ENCODE measurements around the gene CXXC5. TPM values are rescaled to one million over a fixed set of nuclear protein-coding genes. Genes with fewer than 3 reads are reported as not detected.

CXXC5 gene
- total and polyA plus RNA-seq, 2 of the 4 experiments (the other 2 are of a cell fraction) = 24.9 to 35.7 TPM

DNA sequence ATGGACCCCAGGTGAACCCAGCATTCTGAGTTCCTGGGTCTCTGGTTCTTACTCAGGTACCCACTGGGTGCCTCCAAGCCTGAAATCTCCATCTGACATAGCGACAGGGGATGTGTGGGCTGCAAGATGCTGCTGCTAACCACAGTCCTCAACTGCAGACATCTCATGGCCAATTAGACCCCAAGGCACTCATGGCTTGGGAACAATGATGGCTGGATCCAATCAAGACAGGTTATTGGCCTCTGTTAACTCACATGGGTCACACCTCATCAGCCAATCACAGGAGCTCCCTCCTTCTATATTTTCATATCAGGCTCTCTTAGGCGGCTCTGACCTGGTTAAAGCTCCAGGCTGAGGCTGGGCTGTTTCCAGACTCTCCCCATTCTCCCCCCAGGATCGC is 57.0 kb downstream of the CXXC5 start:
- Histone ChIP-seq H2BK15ac (ENCODE audit: low read depth, low read length) (no peak overlapping the region), H4K5ac (ENCODE audit: low read depth, low read length) (no peak overlapping the region), H3K27ac (ENCODE audit: insufficient read depth, low read length) (no peak overlapping the region), H3K23ac (ENCODE audit: low read depth, low read length) (no peak overlapping the region), H3K18ac (ENCODE audit: low read depth, low read length) (no peak overlapping the region), H3K14ac (replicated peaks; ENCODE audit: low read depth, low read length) (no peak overlapping the region), H2BK120ac (ENCODE audit: low read depth, low read length) (no peak overlapping the region), H2BK5ac (ENCODE audit: low read depth, low read length, poor library complexity, severe bottlenecking) (no peak overlapping the region), H2AK5ac (ENCODE audit: low read depth, low read length) (no peak overlapping the region), H3K4ac (ENCODE audit: low read depth, low read length) (no peak overlapping the region), H3K27me3 (ENCODE audit: control insufficient read depth, insufficient read depth, low read length) (no peaks in the 10 kb centered on the region; the same call in 1 of the 2 replicates), H3K79me1 (ENCODE audit: low read depth in 1 of 2, low read length in 2 of 2) (no peaks in the 10 kb centered on the region), H3K9me3 (ENCODE audit: control insufficient read depth, insufficient read depth, low read length) (peaks cover under 1% of the 10 kb centered on the region; the same call in 1 of the 2 replicates), H4K8ac (ENCODE audit: low read depth in 2 of 2, low read length in 2 of 2) (no peak overlapping the region), H3K9me1 (ENCODE audit: insufficient read depth, low read length) (no peaks in the 10 kb centered on the region), H2AFZ (replicated peaks; ENCODE audit: low read length, poor library complexity) (no peak overlapping the region), H3K4me3 (ENCODE audit: insufficient read depth, low read depth, low read length) (no peak overlapping the region), H2AK9ac (replicated peaks; ENCODE audit: low read depth, low read length, poor library complexity) (no peak overlapping the region), H3K56ac (ENCODE audit: extremely low read depth, insufficient read depth, low read length) (no peak overlapping the region), H3K4me1 (ENCODE audit: control insufficient read depth, insufficient read depth, low read length) (peaks cover 3% of the 10 kb centered on the region; the same call in 1 of the 2 replicates), H3K4me2 (ENCODE audit: low read depth, low read length) (no peak overlapping the region), H2BK20ac (ENCODE audit: low read depth, low read length) (no peak overlapping the region), H4K91ac (ENCODE audit: insufficient read depth, low read depth, low read length) (no peak overlapping the region), H3K9ac (ENCODE audit: low read depth, low read length) (no peak overlapping the region), H3K36me3 (ENCODE audit: control insufficient read depth, insufficient read depth, low read length) (no peaks in the 10 kb centered on the region), H4K20me1 (ENCODE audit: insufficient read depth, low read length) (no peaks in the 10 kb centered on the region)
- intact Hi-C loops (cut with micrococcal nuclease) (no loop called here), dilution Hi-C loops (cut with HindIII; ENCODE audit: low sequenced_read_pairs, unreplicated experiment) (no loop called here), in situ Hi-C loops (cut with MboI; ENCODE audit: low sequenced_read_pairs) (no loop called here)
- TF ChIP-seq FOS (IDR thresholded peaks at IDR 0.05; ENCODE audit: low read depth, low read length) (no peak), MAFK (IDR thresholded peaks at IDR 0.05; ENCODE audit: low read depth, low read length) (no peak), CHD1 (IDR thresholded peaks at IDR 0.05; ENCODE audit: low read depth, low read length) (no peak), SMC3 (IDR thresholded peaks at IDR 0.05; ENCODE audit: low read depth, low read length) (no peak), MXI1 (IDR thresholded peaks at IDR 0.05; ENCODE audit: borderline replicate concordance, low read depth, low read length) (no peak), CEBPB (IDR thresholded peaks at IDR 0.05; ENCODE audit: low read depth, low read length) (no peak), BHLHE40 (IDR thresholded peaks at IDR 0.05; ENCODE audit: low read depth, low read length) (no peak), POLR2A (IDR thresholded peaks at IDR 0.05; ENCODE audit: low read depth, low read length) (no peak), RAD21 (IDR thresholded peaks at IDR 0.05; ENCODE audit: low read length) (no peak), RCOR1 (IDR thresholded peaks at IDR 0.05; ENCODE audit: insufficient replicate concordance, low read length) (no peak), NFE2L2 (IDR thresholded peaks at IDR 0.05; ENCODE audit: low read depth, low read length) (no peak), RFX5 (IDR thresholded peaks at IDR 0.05; ENCODE audit: low read depth, low read length) (no peak), MAZ (IDR thresholded peaks at IDR 0.05; ENCODE audit: borderline replicate concordance, low read depth, low read length) (no peak)
- TF ChIP-seq, protein P1, sequence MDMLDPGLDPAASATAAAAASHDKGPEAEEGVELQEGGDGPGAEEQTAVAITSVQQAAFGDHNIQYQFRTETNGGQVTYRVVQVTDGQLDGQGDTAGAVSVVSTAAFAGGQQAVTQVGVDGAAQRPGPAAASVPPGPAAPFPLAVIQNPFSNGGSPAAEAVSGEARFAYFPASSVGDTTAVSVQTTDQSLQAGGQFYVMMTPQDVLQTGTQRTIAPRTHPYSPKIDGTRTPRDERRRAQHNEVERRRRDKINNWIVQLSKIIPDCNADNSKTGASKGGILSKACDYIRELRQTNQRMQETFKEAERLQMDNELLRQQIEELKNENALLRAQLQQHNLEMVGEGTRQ (IDR thresholded peaks at IDR 0.05; ENCODE audit: low read depth, low read length) = no peak
- TF ChIP-seq, protein P2, sequence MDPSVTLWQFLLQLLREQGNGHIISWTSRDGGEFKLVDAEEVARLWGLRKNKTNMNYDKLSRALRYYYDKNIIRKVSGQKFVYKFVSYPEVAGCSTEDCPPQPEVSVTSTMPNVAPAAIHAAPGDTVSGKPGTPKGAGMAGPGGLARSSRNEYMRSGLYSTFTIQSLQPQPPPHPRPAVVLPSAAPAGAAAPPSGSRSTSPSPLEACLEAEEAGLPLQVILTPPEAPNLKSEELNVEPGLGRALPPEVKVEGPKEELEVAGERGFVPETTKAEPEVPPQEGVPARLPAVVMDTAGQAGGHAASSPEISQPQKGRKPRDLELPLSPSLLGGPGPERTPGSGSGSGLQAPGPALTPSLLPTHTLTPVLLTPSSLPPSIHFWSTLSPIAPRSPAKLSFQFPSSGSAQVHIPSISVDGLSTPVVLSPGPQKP (IDR thresholded peaks at IDR 0.05; ENCODE audit: borderline replicate concordance, low read depth, low read length) = no peak
- TF ChIP-seq, protein P3, sequence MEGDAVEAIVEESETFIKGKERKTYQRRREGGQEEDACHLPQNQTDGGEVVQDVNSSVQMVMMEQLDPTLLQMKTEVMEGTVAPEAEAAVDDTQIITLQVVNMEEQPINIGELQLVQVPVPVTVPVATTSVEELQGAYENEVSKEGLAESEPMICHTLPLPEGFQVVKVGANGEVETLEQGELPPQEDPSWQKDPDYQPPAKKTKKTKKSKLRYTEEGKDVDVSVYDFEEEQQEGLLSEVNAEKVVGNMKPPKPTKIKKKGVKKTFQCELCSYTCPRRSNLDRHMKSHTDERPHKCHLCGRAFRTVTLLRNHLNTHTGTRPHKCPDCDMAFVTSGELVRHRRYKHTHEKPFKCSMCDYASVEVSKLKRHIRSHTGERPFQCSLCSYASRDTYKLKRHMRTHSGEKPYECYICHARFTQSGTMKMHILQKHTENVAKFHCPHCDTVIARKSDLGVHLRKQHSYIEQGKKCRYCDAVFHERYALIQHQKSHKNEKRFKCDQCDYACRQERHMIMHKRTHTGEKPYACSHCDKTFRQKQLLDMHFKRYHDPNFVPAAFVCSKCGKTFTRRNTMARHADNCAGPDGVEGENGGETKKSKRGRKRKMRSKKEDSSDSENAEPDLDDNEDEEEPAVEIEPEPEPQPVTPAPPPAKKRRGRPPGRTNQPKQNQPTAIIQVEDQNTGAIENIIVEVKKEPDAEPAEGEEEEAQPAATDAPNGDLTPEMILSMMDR (conservative IDR thresholded peaks at IDR 0.05; ENCODE audit: low read depth, low read length) = no peak
- ChIA-PET CTCF (no interaction called here), POLR2A (ENCODE audit: unreplicated experiment) (no interaction called here)
- ATAC-seq (ENCODE audit: low read depth) (no peak), DNase-seq (no peak)
- no TSS peak for BruUV-seq (replicated peaks)
- 80% methylated on average over 1 of the region's 3 CpGs; no CpG with 5 or more reads in 1 of the 2 experiments for WGBS, 2 experiments (ENCODE audit: extremely low coverage in 2 of 2, insufficient read length in 1 of 2)

Measured in IMR-90 (cell line).